NCI-H146 (cell line): Measurements from ENCODE around the gene RIGI.
A peak's percentile ranks its signal among the peaks of the same experiment; 100 is the strongest.
"Not testable (repeated sequence)": the region's sequence is repeated elsewhere in the genome, so short reads cannot be mapped to it uniquely, and the experiment has no call there.

ENCODE experiments used
- DNase-seq: peaks from one replicate; lab custom pipeline; 2025; lab: John Stamatoyannopoulos, UW

Gene RIGI

DNA sequence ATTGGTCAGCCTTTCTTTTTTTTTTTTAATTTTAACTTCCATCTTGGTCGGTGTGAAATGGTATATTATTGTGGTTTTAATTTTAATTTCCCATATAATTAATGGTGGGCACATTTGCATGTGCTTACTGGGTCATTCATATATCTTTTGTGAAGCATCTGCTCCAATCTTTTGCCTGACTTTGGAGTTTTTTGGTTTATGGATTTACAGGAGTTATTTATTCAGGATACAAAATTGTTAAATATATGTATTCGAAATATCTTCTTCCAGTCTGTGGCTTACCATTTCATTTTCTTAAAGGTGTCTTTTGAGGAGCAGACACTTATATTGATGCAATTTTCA is 682 bp upstream of the RIGI start:
- no peak for DNase-seq

DNA sequence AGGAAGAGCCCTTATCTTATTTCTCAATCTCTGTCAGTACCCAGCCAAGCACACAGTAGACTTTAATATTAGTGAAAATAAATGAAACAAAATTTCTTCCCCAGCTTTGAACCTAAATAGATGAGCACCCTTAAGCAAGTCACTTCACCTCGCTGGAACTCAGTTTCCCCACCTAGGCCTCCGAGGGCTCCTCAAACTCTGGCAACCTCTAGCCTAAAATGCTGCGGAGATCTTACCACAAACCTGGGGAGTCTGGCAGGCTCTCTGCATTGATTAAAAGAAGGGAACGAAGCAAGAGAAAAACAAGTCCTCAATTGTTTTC is 326 bp downstream of the RIGI start:
- DNase-seq, result no peak

GRCh38 chr9:32524892-32525708 is 896 bp downstream of the RIGI start:
- DNase-seq, result peak; percentile 91

GRCh38 chr9:32524558-32524891 is 1.5 kb downstream of the RIGI start:
- not testable (repeated sequence) for DNase-seq

- no peak for DNase-seq
Measured at GRCh38 chr9:32523910-32524309, 2.1 kb downstream of the RIGI start.

DNA sequence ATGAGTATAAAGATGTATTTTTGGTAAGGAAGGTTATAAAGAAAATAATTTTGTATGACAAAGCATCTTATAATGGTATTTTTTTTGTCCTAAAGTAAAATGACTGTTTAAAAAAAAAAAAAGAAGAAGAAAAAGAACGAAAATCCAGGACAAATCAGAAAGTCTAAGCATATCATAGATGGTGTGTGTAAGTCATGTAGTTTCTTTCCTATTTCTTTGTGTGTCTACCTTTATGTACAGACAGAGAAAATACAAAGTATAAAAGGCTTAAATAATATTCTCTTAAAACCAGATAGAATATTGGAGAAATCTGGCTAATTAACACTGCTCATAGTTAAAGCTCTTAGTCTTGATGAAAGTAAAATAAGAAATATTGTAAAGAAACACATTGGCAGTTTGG is 7.7 kb downstream of the RIGI start:
- no peak for DNase-seq

GRCh38 chr9:32516241-32516640 is 9.8 kb downstream of the RIGI start:
- no peak for DNase-seq

DNA sequence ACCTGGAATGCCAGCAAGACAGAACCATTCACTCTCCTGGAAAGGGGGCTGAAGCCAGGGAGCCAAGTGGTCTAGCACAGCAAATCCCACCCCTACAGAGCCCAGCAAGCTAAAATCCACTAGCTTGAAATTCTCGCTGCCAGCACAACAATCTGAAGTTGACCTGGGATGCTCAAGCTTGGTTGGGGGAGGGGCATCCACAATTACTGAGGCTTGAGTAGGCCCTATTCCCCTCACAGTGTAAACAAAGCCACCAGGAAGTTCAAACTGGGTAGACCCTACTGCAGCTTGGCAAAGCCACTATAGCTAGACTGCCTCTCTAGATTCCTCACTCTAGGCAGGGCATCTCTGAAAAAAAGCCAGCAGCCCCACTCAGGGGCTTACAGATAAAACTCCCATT is 17.3 kb downstream of the RIGI start:
- DNase-seq, result peak; percentile 8

GRCh38 chr9:32503008-32503407 is 23.0 kb downstream of the RIGI start:
- no peak for DNase-seq

- DNase-seq, result no peak
Measured at GRCh38 chr9:32502464-32502863, 23.5 kb downstream of the RIGI start.

DNA sequence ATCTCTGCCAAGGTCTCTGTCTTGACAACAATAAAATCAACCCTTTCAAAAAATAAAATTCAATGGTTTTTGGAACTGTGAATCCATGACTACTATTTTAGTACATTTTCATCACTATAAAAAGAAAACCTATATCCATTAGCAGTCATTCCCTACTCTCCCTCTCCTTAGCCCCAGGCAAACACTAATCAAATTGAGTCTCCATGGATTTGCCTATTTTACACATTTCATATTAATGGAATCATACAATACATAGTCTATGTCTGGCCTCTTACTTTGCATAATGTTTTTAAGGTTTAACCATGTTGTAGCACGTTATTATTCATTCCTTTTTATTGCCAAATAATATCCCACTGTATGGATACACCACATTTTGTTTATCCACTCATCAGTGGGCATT is 24.1 kb downstream of the RIGI start:
- DNase-seq, result no peak

DNA sequence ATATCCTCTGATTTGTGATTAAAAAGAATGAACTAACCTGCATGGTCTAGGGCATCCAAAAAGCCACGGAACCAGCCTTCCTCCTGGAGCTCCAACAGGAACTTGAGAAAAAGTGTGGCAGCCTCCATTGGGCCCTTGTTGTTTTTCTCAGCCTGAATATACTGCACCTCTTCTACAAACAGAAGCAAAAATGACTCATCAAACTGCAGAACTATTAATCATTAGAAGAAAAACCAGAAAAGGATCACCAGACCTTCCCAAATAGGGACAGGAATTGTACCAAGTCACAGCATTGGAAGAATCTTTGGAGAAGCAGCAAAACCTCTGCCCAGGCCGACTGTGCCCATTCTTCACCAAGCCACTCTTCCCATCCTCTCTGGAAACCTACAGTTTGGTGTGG is 25.2 kb downstream of the RIGI start:
- no peak for DNase-seq

GRCh38 chr9:32497921-32498320 is 28.1 kb downstream of the RIGI start:
- no peak for DNase-seq

- no peak for DNase-seq
Measured at GRCh38 chr9:32490601-32491000, 35.4 kb downstream of the RIGI start.

- DNase-seq, result no peak
Measured at GRCh38 chr9:32487981-32488380, 38.0 kb downstream of the RIGI start.

- no peak for DNase-seq
Measured at GRCh38 chr9:32486839-32487562, 39.0 kb downstream of the RIGI start.

DNA sequence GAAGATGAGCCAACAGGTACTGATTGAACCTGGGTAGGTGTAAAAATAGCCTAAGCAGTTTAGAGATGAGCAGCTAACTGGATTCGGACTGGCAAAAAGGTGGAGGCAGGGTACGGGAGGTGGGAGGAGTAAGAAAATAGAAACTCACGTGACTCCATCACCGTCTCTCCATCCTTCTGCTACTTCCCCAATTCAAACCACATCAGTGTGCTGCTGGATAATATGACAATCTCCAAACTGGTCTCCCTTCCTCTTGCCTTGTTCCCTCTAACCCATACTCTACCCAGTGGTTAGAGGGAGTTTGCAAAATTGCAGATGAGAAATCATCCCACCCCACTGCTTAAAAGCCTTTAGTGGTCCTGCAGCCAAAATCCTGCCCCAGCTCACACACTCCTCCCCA is 42.7 kb downstream of the RIGI start:
- DNase-seq, result no peak
